Adipose tissue (tissue), 3 donors: ENCODE results near the gene SRSF8. TPM values are rescaled to one million over a fixed set of nuclear protein-coding genes. Genes with fewer than 3 reads are reported as not detected.
"Not testable (repeated sequence)": the region's sequence is repeated elsewhere in the genome, so short reads cannot be mapped to it uniquely, and the experiment has no call there.

Source experiments
- H3K27ac ChIP-seq: one replicate; pipeline ENCODE4 v1.5.1; 2013; ENCODE audit warnings: low read depth, low read length
- WGBS, 3 donors: extraction: QIAGEN DNeasy Blood & Tissue Kit; methylation state at CpG; one replicate each; pipeline ENCODE4 v1.1.7; 2013; 5-methylcytosine and 5-hydroxymethylcytosine counted together
- polyA plus RNA-seq, 3 donors: library from polyadenylated mRNA; stranded (reverse); fragments of 200-250 nt; gene quantifications; one replicate each; pipeline ENCODE4 v1.2.3, GENCODE V29; 2013
- donor health status: healthy with polysubstance abuse.
- donor health status: Bipolar disorder and iron deficiency.
- donor health status: healthy.

SRSF8 gene
- polyA plus RNA-seq, 3 donors = 23.6 to 53.1 (median 25.6) TPM

GRCh38 chr11:95111471-95111870 is 44.8 kb downstream of the SRSF8 start:
- 93 to 96% (median 95%) methylated on average over 3 of the region's 3 CpGs for WGBS, 3 donors
- H3K27ac ChIP-seq = not testable (repeated sequence)

DNA sequence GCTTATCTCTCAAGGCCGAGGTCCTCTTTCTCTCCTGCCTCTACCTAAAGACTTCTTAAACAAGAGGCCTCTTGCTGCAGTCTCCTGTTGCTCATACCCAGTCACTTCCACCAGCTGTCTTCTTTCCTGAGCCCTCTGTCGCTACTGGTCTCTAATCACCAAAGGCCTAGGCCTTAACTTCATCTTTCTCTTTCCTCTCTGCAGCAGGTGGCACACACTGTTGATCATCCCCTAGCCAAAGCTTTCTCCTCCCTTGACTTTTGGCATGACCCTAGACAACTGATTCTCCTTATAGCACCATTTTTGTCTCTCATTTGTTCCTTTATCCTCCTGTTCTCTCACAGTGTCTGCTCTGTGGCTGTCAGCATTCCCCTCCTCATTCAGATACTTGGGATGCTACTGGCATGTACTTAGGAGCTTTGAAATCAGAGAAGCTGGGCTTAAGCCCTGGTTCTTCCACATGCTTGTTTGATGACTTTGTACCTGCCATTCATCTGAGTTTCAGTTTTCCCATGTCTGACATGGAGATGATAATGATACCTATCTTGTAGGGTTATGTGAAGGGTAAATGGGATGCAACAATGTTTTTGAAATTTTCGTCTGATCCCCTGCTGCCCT is 45.3 kb downstream of the SRSF8 start:
- no peak overlapping the region for H3K27ac ChIP-seq
- WGBS, 3 donors = 85 to 89% (median 87%) methylated on average over 3 of the region's 3 CpGs

- no peak overlapping the region for H3K27ac ChIP-seq
- 41 to 81% (median 79%) methylated on average over 1 of the region's 1 CpG for WGBS, 3 donors
These were observed 48.9 kb downstream of the SRSF8 start for GRCh38 chr11:95115597-95115996.

DNA sequence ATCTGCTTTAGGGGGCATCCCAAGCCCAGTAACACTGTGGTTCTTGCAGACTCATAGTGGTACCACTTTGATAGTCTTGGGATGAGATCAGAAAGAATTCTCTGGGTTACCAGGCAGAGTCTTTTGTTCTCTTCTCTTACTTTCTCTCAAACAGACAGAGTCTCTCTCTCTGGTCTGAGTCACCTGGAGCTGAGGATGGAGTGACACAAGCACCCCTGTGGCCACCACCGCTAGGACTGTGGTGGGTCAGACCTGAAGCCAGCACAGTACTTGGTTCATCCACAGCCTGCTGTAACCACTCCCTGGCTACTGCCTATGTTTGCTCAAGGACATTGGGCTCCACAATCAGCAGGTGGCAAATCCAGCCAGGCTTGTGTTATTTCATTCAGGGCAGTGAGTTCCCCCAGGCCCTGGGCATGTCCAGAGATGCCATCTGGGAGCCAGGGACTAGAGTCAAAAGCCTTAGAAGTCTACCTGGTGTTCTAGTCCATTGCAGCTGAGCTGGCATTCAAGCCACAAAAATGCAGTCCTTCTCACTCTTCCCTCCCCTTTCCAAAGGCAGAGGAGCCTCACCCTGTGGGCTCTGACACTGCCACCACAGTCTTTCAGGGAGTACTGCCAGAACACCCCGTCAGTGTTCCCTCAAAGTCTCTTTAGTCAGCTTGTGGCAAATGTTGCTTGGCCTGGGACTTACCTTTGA is 52.8 kb downstream of the SRSF8 start:
- no peak overlapping the region for H3K27ac ChIP-seq
- 82 to 98% (median 95%) methylated on average over 2 of the region's 2 CpGs for WGBS, 3 donors

Other genes starting within 250 kb of the SRSF8 start
- gene CWC15, start 93.4 kb upstream of the SRSF8 start, polyA plus RNA-seq = 10 to 100 TPM; 29.3 to 56.3 (median 35.3) TPM
- under 1 TPM; 0.20 to 0.65 (median 0.34) TPM for gene KDM4D, start 93.2 kb upstream of the SRSF8 start, polyA plus RNA-seq
- gene KDM4E, start 41.7 kb upstream of the SRSF8 start, polyA plus RNA-seq = not detected
- gene KDM4F, start 17.5 kb upstream of the SRSF8 start, polyA plus RNA-seq = not detected
- 10 to 100 TPM in 1 of 3 donors, 1 to 10 TPM in 2; 4.5 to 10.9 (median 6.3) TPM for gene ENDOD1, start 22.9 kb downstream of the SRSF8 start, polyA plus RNA-seq
- 10 to 100 TPM in 1 of 3 donors, 1 to 10 TPM in 2; 1.5 to 12.0 (median 2.6) TPM for gene SESN3, start 164.3 kb downstream of the SRSF8 start, polyA plus RNA-seq